BJ (cell line): ENCODE measurements around the gene PCDH1. TPM values are rescaled to one million over a fixed set of nuclear protein-coding genes. Genes with fewer than 3 reads are reported as not detected.

Source experiments
- CTCF ChIA-PET: fragments of 350-600 bp; formaldehyde crosslinking; extraction: SDS; loops from one replicate; lab custom pipeline; 2021; ENCODE audit warnings: antibody characterized with exemption, inconsistent platforms; lab: Yijun Ruan, JAX
- POLR2A ChIA-PET: fragments of 300-600 bp; sonication (Branson Sonifier 250); formaldehyde crosslinking; extraction: SDS; loops from one replicate; lab custom pipeline; 2021; ENCODE audit warnings: antibody characterized with exemption; lab: Charles Lee
- DNase-seq: peaks from one replicate; pipeline ENCODE4 v3.0.0-alpha.2; 2011; ENCODE audit warnings: low read depth
- H3K27me3 ChIP-seq: 2 replicates; pipeline ENCODE4 v1.6.0; 2011; ENCODE audit warnings: low read length; ENCODE audit not compliant: control insufficient read depth, insufficient read depth
- H3K36me3 ChIP-seq: 2 replicates; pipeline ENCODE4 v1.5.1; 2011; ENCODE audit warnings: low read length; ENCODE audit not compliant: control insufficient read depth, insufficient read depth
- H3K4me3 ChIP-seq: 2 replicates; pipeline ENCODE4 v1.5.1; 2011; ENCODE audit warnings: low read depth, mild to moderate bottlenecking, control low read depth, low read length
- polyA plus RNA-seq: library from polyadenylated mRNA; depleted of rRNA; stranded (reverse); fragments of >200 nt; gene quantifications from 2 replicates; pipeline ENCODE4 v1.2.3, GENCODE V29; 2011
- TF ChIP-seq, protein P1 (sequence below): IDR thresholded peaks from 2 replicates; pipeline ENCODE4 v1.5.1; 2011; ENCODE audit warnings: low read depth, mild to moderate bottlenecking, control low read depth, inconsistent platforms, low read length, moderate library complexity; ENCODE audit not compliant: insufficient read depth

Gene PCDH1
- polyA plus RNA-seq, 1 experiment = 2.1 TPM

DNA sequence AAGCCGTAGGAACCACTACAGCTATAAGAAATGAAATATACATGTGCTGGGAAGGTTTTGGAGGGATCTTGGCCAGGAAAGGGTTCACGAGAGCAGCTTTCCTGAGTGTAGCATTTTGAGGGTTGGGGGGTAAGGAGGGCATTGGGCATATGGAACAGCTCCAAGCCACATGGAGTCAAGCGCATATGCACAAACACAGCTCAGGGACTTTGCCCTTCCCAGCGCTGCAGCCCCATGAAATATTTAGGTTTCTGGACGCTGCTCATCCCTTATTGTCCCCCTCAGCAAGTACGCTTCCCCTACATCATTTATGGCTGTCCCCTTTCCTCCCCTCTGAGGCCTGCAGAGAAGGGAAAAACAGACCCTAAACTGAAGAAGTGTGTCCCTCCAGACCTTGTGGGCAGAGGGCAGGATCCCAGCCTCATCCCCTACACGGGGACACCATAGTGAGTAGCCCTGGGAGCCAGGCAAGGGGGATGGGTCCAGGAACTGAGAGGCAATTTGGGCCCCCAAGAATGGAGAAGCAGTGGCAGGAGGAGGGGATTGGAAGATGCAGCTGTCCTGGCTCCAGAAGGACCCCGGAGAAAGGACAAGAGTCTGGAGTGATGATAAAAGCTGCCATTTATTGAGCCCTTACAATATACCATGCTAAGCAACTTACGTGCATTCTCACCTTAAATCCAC lies 33.7 kb downstream of the PCDH1 start:
- ChIA-PET POLR2A (no interaction called here), CTCF (interaction anchor here (2.9 kb wide), 1 partner anchor 35 kb away, joined by 9 read pairs; the partner anchor contains the start of gene PCDH1)
- TF ChIP-seq, protein P1, sequence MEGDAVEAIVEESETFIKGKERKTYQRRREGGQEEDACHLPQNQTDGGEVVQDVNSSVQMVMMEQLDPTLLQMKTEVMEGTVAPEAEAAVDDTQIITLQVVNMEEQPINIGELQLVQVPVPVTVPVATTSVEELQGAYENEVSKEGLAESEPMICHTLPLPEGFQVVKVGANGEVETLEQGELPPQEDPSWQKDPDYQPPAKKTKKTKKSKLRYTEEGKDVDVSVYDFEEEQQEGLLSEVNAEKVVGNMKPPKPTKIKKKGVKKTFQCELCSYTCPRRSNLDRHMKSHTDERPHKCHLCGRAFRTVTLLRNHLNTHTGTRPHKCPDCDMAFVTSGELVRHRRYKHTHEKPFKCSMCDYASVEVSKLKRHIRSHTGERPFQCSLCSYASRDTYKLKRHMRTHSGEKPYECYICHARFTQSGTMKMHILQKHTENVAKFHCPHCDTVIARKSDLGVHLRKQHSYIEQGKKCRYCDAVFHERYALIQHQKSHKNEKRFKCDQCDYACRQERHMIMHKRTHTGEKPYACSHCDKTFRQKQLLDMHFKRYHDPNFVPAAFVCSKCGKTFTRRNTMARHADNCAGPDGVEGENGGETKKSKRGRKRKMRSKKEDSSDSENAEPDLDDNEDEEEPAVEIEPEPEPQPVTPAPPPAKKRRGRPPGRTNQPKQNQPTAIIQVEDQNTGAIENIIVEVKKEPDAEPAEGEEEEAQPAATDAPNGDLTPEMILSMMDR = no peak
- H3K4me3 ChIP-seq = no peak overlapping the region
- H3K36me3 ChIP-seq = no peaks in the 10 kb centered on the region
- H3K27me3 ChIP-seq = no peaks in the 10 kb centered on the region; the same call in 1 of the 2 replicates
- DNase-seq = no peak

DNA sequence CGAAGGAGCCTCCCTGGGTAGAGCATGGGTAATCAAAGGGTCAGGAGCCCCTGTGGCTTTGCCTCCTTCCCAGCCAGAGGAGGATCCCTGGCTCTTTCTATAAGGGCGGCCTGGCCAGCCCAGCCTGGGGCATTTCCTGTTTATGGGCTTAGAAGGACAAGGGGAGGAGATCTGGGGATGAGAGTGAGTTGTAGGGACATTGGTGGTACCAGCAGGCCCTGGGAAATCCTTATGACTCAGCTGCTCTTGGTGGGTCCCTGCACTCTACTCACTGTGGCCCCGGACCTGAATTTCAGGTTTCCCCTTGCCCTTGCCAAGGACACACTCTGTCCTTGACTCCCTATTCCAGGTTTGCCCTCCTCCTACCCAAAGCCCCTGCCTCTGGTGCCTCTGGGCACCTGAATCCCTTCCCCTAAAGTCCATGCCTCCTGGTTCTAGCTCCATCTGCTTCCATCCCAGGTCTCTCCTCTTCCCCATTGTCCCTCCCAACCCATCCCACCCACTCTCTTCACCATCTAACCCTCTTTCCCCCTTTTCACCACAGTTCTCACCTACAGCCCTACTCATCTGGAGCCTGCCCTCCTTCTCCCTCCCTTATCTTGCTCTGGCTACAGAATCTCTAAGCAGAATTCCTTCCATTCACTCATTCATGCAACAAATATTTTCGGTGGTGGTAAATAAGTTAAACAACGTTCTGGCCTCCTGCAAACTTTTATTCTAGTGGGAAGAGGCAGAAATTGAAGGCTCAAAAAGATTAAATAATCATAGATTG lies 34.9 kb downstream of the PCDH1 start:
- no peak overlapping the region for H3K4me3 ChIP-seq
- H3K27me3 ChIP-seq = no peaks in the 10 kb centered on the region; the same call in 1 of the 2 replicates
- POLR2A ChIA-PET = no interaction called here
- CTCF ChIA-PET = interaction anchor here (2.9 kb wide), 1 partner anchor 36 kb away, joined by 9 read pairs; the partner anchor contains the start of gene PCDH1
- TF ChIP-seq, protein P1 = no peak
- DNase-seq = no peak
- no peaks in the 10 kb centered on the region for H3K36me3 ChIP-seq

DNA sequence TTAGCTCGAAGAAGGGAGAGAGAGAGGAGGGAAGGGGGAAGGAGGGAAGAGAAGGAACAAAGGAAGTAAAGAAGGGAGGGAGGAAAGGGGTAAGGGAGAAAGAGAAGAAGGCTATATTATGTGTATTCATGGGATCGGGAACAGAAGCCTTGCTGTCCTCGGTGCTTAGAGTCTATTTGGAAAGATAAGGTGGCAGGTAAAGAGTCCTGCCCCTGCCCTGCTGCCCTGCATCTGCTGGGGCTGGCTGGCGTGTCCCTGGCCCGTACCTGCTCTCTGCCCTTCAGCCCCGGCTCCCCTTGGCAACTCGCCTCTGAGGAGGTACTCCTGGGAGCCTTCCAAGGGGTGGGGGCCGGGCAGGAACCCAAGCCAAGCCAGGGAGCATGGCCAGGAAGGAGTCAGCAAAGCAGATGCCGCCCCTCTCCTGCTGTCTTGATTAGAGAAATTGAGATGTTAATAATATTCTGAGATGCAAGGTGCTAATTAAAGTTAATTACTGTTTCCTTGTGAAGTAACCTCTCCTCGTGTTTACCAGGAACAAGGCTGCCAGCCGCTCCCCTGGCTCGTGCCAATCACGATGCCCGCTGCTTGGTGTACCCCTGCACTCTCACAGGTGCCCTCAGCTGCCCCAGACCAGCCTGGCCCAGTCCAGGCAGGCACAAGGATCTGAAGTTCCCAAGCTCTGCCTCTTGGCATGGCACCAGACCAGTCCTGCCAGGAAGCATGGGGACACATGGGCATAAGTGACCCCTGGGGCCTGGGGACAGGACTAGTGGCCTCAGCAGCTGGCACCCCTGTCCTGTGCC lies 36.6 kb downstream of the PCDH1 start:
- Histone ChIP-seq H3K36me3 (no peaks in the 10 kb centered on the region), H3K27me3 (no peaks in the 10 kb centered on the region; the same call in 1 of the 2 replicates), H3K4me3 (no peak overlapping the region)
- ChIA-PET POLR2A (no interaction called here), CTCF (interaction anchor here (0.6 kb wide), 1 partner anchor 489 kb away, joined by 3 read pairs; no protein-coding TSS in a partner anchor)
- DNase-seq = no peak
- TF ChIP-seq, protein P1 = no peak

DNA sequence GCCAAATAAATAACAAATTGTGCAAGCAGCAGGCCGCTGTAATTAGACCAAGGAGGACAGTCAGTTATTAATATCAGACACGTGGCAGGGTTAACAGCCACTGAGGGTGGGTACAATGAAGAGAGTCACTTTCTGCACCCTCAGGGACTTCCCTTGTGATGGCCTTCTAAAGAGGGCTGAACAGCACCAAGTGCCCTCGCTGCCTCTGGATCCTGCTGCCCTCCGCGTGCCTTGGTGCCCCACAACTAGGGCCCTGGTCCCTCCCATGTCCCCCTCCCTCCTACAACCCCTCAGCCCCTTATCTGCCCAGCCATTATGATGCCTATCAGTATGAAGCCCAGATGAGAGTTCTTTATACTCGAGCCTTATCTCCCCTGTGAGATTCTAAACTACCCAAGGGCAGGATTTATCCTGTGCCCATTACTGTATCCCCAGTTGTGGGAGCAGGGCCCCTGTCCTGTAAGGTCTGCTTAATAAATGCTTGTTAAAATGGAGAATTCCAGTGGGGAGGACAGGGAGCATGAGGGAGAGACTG lies 37.3 kb downstream of the PCDH1 start:
- ChIA-PET CTCF (interaction anchor here (0.6 kb wide), 1 partner anchor 489 kb away, joined by 3 read pairs; no protein-coding TSS in a partner anchor), POLR2A (no interaction called here)
- TF ChIP-seq, protein P1 = no peak
- DNase-seq = no peak
- no peaks in the 10 kb centered on the region; the same call in 1 of the 2 replicates for H3K27me3 ChIP-seq
- H3K4me3 ChIP-seq = no peak overlapping the region
- no peaks in the 10 kb centered on the region for H3K36me3 ChIP-seq
